Fibroblast of pulmonary artery (primary cell): ENCODE measurements around the gene ABCA12.

ENCODE experiments used
- DNase-seq: peaks from one replicate; pipeline ENCODE4 v3.0.0-alpha.2; 2010; ENCODE audit warnings: low read depth
- H3K4me3 ChIP-seq: replicated peaks from 2 replicates; pipeline ENCODE4 v1.5.1; 2011; ENCODE audit warnings: low read depth, mild to moderate bottlenecking, control low read depth, low read length, moderate library complexity
- CTCF ChIP-seq: IDR thresholded peaks from 2 replicates; pipeline ENCODE4 v1.5.1; 2011; ENCODE audit warnings: mild to moderate bottlenecking, control low read depth, low read length, inconsistent platforms; ENCODE audit errors: missing control alignments

The ABCA12 gene

DNA sequence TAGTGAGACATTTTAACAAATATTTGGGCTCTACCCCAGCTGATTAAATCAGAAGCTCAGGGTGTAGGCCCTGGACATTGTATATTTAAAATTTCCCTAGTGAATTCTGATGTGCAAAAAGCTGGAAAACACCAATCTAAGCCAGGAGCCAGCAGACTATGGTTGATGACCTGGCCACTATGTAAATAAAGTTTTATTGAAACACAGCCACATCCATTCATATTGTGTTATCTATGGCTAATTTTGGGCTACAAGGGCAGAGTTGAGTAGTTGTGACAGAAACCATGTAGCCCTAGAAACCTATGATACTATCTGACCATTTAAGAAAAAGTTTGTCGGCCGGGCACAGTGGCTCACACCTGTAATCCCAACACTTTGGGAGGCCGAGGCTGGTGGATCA lies 243.0 kb downstream of the ABCA12 start:
- H3K4me3 ChIP-seq: no peak overlapping the region
- DNase-seq: no peak
- no peak for TF ChIP-seq CTCF

DNA sequence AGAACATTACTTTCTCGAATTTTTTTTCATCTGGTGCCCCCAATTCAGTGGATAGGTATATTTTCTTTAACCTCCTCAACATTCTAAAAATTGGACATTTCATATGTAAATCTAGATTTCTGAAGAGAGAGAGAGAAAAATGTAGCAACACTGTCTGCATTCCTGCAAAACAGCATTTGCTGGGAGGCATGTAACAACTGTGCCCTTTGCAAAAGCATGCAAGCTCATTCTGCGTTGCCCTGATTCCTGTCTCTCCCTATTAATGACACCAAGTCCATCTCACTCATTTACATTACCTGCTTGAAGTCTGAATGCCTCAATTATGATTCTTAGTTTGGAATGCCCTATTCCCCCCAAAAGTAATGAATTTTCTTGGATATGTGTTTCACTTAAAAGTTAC lies 249.1 kb downstream of the ABCA12 start:
- no peak for DNase-seq
- H3K4me3 ChIP-seq: no peak overlapping the region
- no peak for TF ChIP-seq CTCF

GRCh38 chr2:214881647-214882202 lies 256.7 kb downstream of the ABCA12 start:
- no peak overlapping the region for H3K4me3 ChIP-seq
- no peak for TF ChIP-seq CTCF
- peak; percentile 29 for DNase-seq
